ENCODE results near the gene TUBGCP3. TPM values are rescaled to one million over a fixed set of nuclear protein-coding genes. Genes with fewer than 3 reads are reported as not detected.
"Not testable (repeated sequence)": the region's sequence is repeated elsewhere in the genome, so short reads cannot be mapped to it uniquely, and the experiment has no call there.

Gene TUBGCP3
- total RNA-seq, 6 experiments from 2014 or later = 13.0 to 20.0 (median 17.6) TPM

DNA sequence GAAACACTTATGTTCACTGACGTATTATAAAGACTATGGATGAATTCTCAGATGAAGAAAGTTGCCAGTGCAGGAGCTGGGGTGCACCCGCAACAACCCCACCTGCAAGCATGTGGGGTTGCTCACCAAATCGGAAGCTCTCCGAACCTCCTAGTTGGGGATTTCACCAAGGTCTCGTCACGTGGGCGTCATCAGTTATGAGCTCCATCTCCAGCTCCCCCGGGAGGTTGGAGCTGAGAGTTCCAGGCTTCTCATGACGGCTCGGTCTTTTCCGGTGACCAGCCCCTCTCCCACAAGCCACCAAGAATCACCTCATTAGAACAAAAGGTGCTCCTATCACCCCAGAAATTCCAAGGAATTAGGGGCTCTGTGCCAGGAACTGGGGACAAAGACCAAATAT, 46.1 kb upstream of the TUBGCP3 start:
- Histone ChIP-seq H3K9me3 (no peaks in the 10 kb centered on the region), H3K27me3 (no peaks in the 10 kb centered on the region), H3K36me3 (no peaks in the 10 kb centered on the region), H3K4me1 (no peaks in the 10 kb centered on the region), H3K4me3 (no peak overlapping the region), H3K27ac (no peak overlapping the region)
- ATAC-seq (no peak), DNase-seq (no peak)
- no peak for TF ChIP-seq POLR2A (IDR thresholded peaks at IDR 0.05)
- WGBS (ENCODE audit: insufficient coverage, low coverage, low lambda C conversion rate, missing lambda C conversion rate) = 73% methylated on average over 6 of the region's 11 CpGs
- intact Hi-C loops (cut with DNase I) = no loop called here

DNA sequence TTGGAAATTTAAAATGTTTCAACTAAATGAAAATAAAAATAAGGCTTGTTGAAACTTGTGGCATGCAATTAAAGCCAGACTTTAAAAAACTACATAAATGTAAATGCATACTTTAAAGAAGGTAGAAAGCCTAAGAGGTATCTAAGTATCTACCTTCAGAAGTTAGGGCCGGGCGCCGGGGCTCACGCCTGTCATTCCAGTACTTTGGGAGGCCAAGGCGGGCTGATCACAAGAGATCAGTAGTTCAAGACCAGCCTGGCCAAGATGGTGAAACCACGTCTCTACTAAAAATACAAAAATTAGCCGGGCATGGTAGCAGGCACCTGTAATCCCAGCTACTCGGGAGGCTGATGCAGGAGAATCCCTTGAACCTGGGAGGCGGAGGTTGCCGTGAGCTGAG, 42.3 kb upstream of the TUBGCP3 start:
- WGBS (ENCODE audit: insufficient coverage, low coverage, low lambda C conversion rate, missing lambda C conversion rate) = 82% methylated on average over 8 of the region's 10 CpGs
- H3K4me1 ChIP-seq; H3K9me3 ChIP-seq; H3K27ac ChIP-seq; intact Hi-C loops (cut with DNase I); ATAC-seq; H3K36me3 ChIP-seq; H3K27me3 ChIP-seq; H3K4me3 ChIP-seq: not testable (repeated sequence)
- DNase-seq = peak in 1 of 3 donors; percentile 37

DNA sequence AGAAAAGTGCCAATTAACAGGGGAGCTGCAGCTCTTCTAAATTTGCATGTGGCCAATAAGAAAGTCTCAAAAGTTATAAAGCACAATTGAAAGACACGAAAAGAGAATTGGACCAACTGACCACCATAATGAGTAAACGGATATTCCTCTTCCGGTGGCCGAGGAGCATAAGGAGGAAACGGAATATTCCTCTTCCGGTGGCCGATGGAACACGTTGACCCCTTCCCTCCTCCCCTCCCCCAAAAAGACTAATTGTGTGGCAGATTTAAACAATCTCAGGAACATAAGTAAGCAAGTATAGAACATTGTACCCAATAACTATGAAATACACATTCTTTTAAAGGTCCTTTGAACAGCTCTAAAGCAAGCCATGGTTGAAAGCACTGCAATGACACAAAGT, 41.2 kb upstream of the TUBGCP3 start:
- Histone ChIP-seq H3K36me3 (no peaks in the 10 kb centered on the region), H3K4me3 (no peak overlapping the region), H3K9me3 (no peaks in the 10 kb centered on the region), H3K4me1 (peaks cover 0 to 9% (median 0%) of the 10 kb centered on the region in 4 donors), H3K27me3 (no peaks in the 10 kb centered on the region), H3K27ac (no peak overlapping the region)
- 60% methylated on average over 8 of the region's 8 CpGs for WGBS (ENCODE audit: insufficient coverage, low coverage, low lambda C conversion rate, missing lambda C conversion rate)
- no peak for DNase-seq
- TF ChIP-seq, protein P1, sequence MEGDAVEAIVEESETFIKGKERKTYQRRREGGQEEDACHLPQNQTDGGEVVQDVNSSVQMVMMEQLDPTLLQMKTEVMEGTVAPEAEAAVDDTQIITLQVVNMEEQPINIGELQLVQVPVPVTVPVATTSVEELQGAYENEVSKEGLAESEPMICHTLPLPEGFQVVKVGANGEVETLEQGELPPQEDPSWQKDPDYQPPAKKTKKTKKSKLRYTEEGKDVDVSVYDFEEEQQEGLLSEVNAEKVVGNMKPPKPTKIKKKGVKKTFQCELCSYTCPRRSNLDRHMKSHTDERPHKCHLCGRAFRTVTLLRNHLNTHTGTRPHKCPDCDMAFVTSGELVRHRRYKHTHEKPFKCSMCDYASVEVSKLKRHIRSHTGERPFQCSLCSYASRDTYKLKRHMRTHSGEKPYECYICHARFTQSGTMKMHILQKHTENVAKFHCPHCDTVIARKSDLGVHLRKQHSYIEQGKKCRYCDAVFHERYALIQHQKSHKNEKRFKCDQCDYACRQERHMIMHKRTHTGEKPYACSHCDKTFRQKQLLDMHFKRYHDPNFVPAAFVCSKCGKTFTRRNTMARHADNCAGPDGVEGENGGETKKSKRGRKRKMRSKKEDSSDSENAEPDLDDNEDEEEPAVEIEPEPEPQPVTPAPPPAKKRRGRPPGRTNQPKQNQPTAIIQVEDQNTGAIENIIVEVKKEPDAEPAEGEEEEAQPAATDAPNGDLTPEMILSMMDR (IDR thresholded peaks at IDR 0.05) = no peak
- TF ChIP-seq POLR2A (IDR thresholded peaks at IDR 0.05) = no peak
- intact Hi-C loops (cut with DNase I) = no loop called here
- ATAC-seq = no peak

DNA sequence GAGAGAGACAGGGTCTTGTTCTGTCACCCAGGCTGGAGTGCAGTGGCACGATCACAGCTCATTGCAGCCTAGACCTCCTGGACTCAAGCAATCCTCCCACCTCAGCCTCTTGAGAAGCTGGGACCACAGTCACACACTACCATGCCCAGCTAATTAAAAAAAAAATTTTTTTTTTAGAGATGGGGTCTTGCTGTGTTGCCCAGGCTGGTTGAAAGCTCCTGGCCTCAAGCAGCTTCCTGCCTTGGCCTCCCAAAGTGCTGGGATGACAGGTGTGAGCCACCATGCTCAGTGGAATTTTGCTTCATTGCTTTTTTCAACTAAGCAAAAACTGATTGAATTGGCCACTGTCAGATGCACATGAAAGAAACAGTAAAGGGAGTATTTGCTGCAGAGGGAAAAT, 39.7 kb upstream of the TUBGCP3 start:
- 100% methylated on average over 1 of the region's 1 CpG for WGBS (ENCODE audit: insufficient coverage, low coverage, low lambda C conversion rate, missing lambda C conversion rate)
- H3K9me3 ChIP-seq; DNase-seq; H3K27ac ChIP-seq; intact Hi-C loops (cut with DNase I); H3K4me3 ChIP-seq; ATAC-seq; H3K36me3 ChIP-seq; H3K27me3 ChIP-seq: not testable (repeated sequence)
- peaks cover 0 to 10% (median 0%) of the 10 kb centered on the region in 4 donors for H3K4me1 ChIP-seq

DNA sequence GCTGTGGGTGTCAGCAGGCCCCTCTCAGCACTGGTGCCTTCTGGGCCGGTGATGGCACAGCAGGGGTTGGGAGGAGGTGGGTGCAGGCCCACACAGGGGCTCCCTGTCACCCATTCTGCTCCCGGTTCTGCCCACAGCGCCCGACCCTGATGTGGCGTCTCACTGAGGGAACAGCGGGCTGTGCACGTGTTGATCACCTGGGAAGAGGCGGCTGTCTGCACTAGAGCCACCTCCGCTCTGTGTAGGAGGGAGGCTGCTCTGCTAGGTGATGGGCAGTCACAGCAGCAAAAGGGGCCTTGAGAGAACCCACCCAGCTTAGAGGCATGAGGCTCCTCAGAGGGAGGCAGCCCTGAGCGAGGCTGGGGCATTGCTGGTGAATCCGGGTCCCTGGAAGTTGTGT, 39.2 kb upstream of the TUBGCP3 start:
- WGBS (ENCODE audit: insufficient coverage, low coverage, low lambda C conversion rate, missing lambda C conversion rate) = 95% methylated on average over 3 of the region's 11 CpGs

DNA sequence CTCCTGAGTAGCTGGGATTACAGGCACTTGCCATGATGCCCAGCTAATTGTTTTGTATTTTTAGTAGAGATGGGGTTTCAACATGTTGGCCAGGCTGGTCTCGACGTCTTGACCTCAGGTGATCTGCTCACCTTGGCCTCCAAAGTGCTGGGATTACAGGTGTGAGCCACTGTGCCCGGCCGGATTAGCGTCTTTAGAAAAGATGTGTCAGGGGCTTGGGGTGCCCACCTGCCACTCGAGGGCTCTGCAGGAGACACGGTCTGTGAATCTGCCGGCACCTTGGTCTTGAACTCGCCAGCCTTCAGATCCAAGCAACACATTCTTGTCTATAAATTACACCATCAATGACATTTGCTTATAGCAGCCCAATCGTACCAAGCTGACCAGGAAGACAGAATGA, 38.8 kb upstream of the TUBGCP3 start:
- Histone ChIP-seq H3K9me3 (no peaks in the 10 kb centered on the region), H3K36me3 (no peaks in the 10 kb centered on the region), H3K4me3 (no peak overlapping the region), H3K27ac (no peak overlapping the region), H3K4me1 (peaks cover 0 to 10% (median 0%) of the 10 kb centered on the region in 4 donors), H3K27me3 (no peaks in the 10 kb centered on the region)
- DNase-seq (peak in 1 of 3 donors; percentile 26), ATAC-seq (no peak)
- 96% methylated on average over 8 of the region's 10 CpGs for WGBS (ENCODE audit: insufficient coverage, low coverage, low lambda C conversion rate, missing lambda C conversion rate)
- TF ChIP-seq, protein P1 (IDR thresholded peaks at IDR 0.05) = no peak
- no peak for TF ChIP-seq POLR2A (IDR thresholded peaks at IDR 0.05)
- intact Hi-C loops (cut with DNase I) = no loop called here

More for the DNA sequence above, 39.2 kb upstream of the TUBGCP3 start:
- Histone ChIP-seq H3K4me3 (no peak overlapping the region), H3K4me1 (peaks cover 0 to 10% (median 0%) of the 10 kb centered on the region in 4 donors), H3K27me3 (no peaks in the 10 kb centered on the region), H3K36me3 (no peaks in the 10 kb centered on the region), H3K27ac (no peak overlapping the region), H3K9me3 (no peaks in the 10 kb centered on the region)
- intact Hi-C loops (cut with DNase I) = no loop called here
- TF ChIP-seq, protein P1 (IDR thresholded peaks at IDR 0.05) = no peak
- TF ChIP-seq POLR2A (IDR thresholded peaks at IDR 0.05) = no peak
- peak in 1 of 3 donors; percentile 41 for DNase-seq
- no peak for ATAC-seq
